ENCODE data around the gene PCSK6.

GRCh38 chr15:101463270-101463669 lies 26.2 kb downstream of the PCSK6 start:
- TF ChIP-seq EP300 (IDR thresholded peaks at IDR 0.05; ENCODE audit: borderline replicate concordance in 1 of 2, low read depth in 2 of 2, low read length in 2 of 2) (no peak), EZH2 (IDR thresholded peaks at IDR 0.05; ENCODE audit: low read depth, low read length, severe bottlenecking) (no peak), HDAC2 (IDR thresholded peaks at IDR 0.05; ENCODE audit: borderline replicate concordance in 1 of 2, low read depth in 2 of 2, low read length in 2 of 2) (no peak), CTCF (IDR thresholded peaks at IDR 0.05; ENCODE audit: control extremely low read depth in 1 of 3, insufficient read depth in 1 of 3, low read depth in 1 of 3, low read length in 3 of 3) (no peak), MAFK (IDR thresholded peaks at IDR 0.05; ENCODE audit: low read depth, low read length) (no peak), EGR1 (IDR thresholded peaks at IDR 0.05; ENCODE audit: borderline replicate concordance, low read depth, low read length) (no peak), KDM1A (IDR thresholded peaks at IDR 0.05; ENCODE audit: borderline replicate concordance, low read length) (no peak), JUND (IDR thresholded peaks at IDR 0.05; ENCODE audit: low read length) (no peak), CREB1 (IDR thresholded peaks at IDR 0.05) (no peak), SRF (IDR thresholded peaks at IDR 0.05; ENCODE audit: low read depth, low read length) (no peak), POLR2AphosphoS5 (IDR thresholded peaks at IDR 0.05; ENCODE audit: low read depth, low read length) (no peak)

Data from H1 (cell line).